HG02763 (cell line): ENCODE measurements around the gene RPGRIP1L.
"Not testable (repeated sequence)": the region's sequence is repeated elsewhere in the genome, so short reads cannot be mapped to it uniquely, and the experiment has no call there.

Experiments
- ATAC-seq: cut with Tn5 transposase; IDR thresholded peaks from one replicate; pipeline ENCODE4 v1.9.1; 2021; ENCODE audit warnings: mild to moderate bottlenecking, moderate library complexity; ENCODE audit not compliant: unreplicated experiment

Gene RPGRIP1L

DNA sequence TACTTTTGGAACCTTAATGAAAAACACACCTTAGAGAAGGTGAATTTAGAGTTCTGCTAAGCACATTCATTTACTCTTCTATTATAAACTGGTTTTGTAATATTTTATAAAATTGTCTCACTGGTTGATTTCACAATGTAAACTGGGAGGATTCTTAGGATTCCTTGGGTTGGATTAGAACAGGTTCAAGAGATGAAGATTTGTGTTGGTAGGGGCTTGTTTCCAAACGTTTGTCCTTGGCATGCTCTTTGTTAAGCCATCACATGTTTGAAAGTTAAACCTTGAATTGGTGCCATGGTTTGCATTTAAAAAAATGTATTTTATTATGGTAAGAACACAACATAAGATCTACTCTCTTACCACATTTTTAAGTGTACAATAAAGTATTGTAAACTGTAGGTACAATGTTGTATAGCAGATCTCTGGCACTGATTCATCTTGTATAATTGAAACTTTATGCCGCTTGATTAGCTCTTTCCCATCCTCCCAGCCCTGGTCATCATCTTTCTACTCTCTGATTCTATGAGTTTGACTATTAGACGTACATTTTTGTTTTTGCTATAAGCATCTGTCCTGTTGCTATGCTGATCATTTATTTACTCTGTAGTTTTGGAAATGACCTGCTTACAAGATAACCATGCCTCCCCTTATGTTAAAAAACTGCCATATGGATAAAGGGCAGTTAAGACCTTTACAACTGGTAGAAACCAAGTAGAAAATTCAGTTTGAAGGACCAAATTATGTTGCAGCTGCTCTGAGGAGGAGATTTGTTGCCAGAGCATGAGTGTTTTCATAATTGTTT lies 9.9 kb upstream of the RPGRIP1L start:
- ATAC-seq = no peak

DNA sequence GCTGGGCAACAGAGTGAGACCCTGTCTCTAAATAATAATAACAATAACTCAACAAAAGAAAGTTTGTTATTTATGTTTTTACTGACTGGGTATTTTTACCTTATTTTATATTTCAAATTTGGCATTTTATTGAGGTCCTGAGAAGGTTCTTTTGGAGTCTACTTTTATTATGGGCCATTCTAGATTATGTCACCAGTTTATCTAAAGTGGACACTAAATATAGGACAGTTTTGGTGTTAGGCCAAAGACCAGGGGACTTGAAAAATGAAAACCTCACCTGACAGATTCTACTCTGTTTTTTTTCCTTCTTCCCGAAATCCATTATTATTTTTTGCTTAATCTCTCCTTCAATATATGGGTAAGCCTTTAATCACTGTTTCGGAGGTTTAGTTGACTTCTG lies 8.4 kb upstream of the RPGRIP1L start:
- no peak for ATAC-seq

DNA sequence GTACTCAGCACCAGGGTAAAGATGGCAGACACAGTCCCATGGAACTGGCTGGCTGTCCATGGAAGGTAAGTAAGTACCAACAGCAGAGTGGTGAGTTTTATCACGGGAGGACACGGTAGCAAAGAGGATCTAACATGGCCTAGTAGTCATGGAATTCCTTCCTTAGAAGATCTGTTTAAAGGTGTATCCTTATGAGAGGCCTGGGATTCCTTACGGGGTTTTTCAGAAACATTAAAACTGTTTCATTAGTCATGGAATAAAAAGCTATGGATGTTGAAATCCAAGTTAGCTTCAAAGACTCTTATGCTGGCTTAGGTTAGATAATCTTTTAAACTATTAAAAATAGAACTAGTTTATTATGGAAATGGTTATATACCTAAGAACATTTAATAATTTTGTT lies 7.7 kb upstream of the RPGRIP1L start:
- ATAC-seq = no peak

GRCh38 chr16:53708490-53708889 lies 4.8 kb upstream of the RPGRIP1L start:
- no peak for ATAC-seq

GRCh38 chr16:53707671-53708070 lies 4.0 kb upstream of the RPGRIP1L start:
- no peak for ATAC-seq

DNA sequence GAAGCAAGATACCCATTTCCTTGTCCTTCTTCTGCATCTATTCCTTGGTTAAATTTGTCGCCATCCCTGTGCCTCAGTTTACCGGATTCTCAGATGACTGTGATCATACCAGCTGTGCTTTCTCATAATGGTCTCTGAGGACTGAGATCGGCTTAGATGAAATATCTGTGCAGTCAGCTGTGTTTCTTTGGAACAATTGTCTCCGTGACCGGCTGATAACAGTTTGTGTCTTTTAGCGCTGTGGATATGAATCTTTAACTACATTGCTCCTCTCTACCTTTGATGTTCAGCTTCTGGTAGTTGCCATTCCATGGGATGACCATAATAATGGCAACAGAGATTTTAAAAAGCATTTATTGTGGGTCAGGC lies 770 bp upstream of the RPGRIP1L start:
- ATAC-seq = no peak

DNA sequence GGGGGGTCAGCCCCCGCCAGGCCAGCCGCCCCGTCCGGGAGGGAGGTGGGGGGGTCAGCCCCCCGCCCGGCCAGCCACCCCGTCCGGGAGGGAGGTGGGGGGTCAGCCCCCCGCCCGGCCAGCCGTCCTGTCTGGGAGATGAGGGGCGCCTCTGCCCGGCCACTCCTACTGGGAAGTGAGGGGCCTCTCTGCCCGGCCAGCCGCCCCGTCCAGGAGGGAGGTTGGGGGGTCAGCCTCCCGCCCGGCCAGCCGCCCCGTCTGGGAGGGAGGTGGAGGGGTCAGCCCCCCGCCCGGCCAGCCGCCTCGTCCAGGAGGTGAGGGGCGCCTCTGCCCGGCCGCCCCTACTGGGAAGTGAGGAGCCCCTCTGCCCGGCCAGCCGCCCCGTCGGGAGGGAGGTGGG lies 5.4 kb downstream of the RPGRIP1L start:
- ATAC-seq = not testable (repeated sequence)

- ATAC-seq = no peak
These were observed 8.6 kb downstream of the RPGRIP1L start for GRCh38 chr16:53695070-53695469.

- ATAC-seq = no peak
These were observed 10.3 kb downstream of the RPGRIP1L start for GRCh38 chr16:53693320-53693719.

DNA sequence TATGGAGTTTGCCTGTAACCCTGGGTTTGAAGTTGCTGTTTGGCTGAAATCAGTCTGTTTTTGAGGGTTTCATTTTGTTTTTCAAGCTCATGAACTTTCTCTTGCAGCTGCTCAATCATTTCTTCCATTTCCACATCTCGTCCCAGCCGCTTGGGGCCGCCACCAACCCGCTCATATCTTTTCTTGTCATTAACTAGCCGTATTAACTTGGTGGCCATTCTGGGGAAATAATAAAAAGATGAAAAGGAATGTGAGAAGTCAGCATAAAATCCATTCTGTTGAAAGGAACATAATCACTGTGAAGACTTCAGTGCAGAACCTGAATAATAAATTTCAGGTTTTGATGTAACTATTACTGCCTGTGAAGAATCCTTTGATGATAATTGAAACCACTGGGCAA lies 11.5 kb downstream of the RPGRIP1L start:
- ATAC-seq = no peak

- no peak for ATAC-seq
These were observed 12.9 kb downstream of the RPGRIP1L start for GRCh38 chr16:53690771-53691170.

DNA sequence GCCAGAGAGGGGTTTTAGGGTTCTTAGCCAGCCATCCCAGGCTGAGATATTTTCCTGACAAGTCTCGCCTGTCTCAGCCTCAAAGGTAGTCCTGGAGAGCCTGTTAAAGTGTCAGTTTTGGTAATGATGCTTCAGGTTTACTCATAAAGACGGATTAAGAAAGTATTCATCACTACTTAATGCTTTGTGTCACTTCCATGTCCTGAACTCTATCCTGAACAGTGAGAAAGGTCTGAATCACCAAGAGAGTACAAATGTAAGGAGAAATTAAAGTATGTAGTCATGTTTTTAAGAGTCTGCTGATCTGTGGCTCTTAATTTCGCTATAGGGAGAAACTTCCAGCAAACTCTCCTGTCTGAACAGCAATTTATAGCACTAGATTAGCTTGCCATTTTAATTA lies 14.0 kb downstream of the RPGRIP1L start:
- ATAC-seq = no peak

DNA sequence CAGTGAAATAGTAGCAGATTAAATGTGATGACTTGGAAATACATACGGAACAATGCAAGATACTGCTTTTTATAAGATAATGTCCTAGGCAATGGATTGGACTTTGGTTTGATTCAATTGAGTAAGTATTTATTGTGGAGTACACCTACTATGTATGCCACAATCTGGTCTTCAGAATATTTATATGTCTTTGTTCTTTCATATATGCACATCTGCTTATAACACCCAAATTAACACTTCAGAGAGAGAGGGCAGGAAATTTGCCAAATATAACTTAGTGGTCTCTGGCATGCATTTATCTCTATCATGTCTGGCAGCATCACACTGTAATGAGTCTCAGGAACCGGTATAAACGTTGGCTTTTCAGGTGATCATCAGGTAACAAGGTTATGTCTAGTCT lies 16.9 kb downstream of the RPGRIP1L start:
- ATAC-seq = no peak

DNA sequence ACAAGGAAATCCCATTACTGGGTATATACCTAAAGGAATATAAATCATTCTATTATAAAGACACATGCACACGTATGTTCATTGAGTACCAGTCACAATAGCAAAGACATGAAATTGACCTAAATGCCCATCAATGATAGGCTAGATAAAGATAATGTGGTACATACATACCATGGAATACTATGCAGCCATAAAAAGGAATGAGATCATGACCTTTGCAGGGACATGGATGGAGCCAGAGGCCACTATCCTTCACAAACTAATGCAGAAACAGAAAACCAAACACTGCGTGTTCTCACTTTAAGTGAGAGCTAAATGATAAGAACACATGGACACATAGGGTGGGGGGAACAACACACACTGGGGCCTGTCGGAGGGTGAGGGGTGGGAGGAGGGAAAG lies 18.3 kb downstream of the RPGRIP1L start:
- ATAC-seq = not testable (repeated sequence)

GRCh38 chr16:53681354-53681753 lies 22.3 kb downstream of the RPGRIP1L start:
- no peak for ATAC-seq

- ATAC-seq = no peak
These were observed 22.9 kb downstream of the RPGRIP1L start for GRCh38 chr16:53680756-53681155.

DNA sequence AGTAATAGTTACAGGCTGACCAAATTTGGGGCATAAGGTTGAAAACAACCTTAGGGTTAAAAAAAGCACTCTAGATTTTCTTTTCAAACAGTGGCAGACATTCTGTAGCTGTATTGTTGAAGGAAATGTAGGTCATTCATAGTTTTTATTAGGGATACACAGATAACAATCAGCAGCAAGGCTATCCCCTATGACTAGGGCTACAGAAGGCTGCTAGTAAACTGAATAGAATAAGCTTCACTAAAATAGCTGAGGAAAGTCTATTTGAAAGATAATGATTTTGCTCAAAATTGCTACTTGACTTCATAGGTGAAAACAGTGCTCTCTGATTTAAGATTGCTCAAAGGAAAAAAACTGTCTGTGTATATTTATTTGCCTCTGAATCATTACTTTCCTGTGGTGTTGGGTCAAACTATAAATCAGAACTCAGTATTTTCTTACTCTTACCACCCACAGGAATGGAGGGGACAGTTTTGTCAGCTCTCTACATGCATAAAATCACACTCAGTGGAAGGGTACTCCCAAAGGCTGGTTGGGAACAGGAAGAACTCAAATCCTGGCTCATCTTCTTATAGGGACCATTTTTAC lies 24.8 kb downstream of the RPGRIP1L start:
- ATAC-seq = no peak

DNA sequence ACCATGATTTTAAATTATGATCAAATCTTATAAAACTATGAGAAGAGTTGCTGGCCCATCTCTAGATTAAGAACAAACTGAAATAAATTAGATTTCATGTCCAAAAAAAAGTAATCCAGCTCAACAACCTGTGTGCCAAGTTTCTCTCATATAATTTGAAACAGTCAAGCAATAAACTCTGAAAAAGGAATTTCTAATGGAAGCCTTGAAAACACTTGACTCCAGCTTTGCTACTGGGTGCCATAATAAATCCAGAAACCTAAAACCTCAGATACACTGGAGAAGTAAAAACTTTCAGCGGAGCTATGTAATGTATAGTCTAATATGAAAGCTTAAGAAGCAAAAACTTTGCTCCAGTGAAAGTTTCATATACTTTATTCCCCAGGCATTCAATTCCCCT lies 25.5 kb downstream of the RPGRIP1L start:
- ATAC-seq = no peak

DNA sequence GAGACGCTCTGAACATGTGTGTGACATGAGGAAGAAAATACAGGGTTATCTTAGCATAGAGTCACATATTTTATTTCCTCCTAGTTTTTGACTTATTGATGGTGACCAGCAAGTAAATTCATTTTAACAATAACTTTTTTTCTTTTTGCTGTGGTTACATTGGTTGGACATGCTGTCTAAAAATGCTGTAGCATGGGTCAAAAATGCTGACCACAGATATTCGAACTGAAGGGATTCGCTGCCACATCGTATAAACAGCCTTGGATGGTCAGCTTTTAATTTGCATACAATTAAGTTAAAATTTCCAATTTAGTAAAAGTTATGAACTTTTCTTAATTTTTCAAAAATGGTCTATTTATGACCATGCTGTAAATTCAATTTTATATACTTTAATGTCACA lies 30.5 kb downstream of the RPGRIP1L start:
- no peak for ATAC-seq

DNA sequence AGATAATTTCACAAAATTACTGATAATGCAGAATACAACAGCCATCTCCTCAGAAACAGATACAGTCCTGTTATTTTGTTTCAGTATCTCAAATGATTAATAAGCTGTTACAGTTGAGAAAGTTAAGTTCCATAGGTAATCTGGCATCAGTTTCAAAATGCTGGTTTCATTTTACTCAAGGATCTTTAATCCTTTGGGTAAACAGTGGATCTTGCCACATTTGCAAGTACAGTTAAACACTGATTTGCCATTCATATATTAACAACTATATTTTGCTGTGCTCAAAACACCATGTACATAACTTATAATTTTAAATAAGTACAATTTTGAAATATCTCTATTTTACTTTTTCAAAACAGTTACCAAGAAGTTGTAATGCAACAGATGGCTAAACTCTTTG lies 31.2 kb downstream of the RPGRIP1L start:
- no peak for ATAC-seq

DNA sequence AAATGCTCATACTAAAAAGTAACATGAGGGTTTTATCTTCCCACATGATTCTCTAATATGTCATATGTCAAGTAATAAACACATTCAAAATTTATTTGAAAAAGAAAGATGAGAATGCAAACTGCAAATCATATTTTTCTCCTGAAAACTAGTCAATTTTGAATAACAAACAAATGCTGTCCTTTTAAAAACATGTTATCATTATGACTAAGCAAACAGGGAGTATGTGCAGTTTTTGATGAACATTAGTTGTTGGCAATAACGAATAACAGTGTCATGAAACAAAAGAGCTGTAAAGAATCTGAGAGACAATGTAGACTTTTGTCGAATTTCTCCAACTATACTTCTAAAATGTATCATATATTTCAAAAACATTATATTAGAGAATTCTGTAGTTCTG lies 34.8 kb downstream of the RPGRIP1L start:
- no peak for ATAC-seq

DNA sequence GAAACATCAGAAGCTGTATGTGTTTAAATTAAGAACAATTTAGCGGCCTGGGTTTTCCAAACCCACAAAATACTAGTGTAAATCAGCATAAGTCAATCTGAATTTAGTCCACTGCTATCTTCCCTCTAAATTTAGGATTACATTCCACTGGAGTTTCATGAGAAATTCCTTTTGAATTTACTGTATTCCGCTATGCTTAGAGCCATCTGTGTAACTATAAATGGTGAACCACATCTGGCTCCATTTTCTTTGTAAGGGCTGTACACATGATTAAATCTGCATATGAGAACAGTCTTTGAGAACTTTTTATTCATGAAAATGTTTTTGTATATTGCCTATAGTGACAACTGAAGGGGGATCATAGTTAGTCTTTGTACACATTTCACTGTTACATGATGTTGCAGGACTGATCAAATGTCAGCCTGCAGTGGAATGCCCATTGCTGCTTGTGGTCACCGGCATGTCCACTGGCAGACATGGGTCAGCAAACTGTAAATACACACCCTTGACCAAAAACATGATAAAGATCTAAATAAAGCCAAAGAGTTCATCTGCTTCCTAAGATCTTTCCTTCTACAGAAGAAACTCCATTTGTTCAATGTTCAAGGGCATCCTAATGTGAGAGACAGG lies 36.8 kb downstream of the RPGRIP1L start:
- ATAC-seq = no peak
